B cell (primary cell): Measurements from ENCODE around the gene RNF227.

Experiments used
- EZH2 ChIP-seq: IDR thresholded peaks from 2 replicates; pipeline ENCODE4 v1.6.1; 2012; ENCODE audit warnings: borderline replicate concordance, low read depth, mild to moderate bottlenecking, moderate library complexity, low read length; ENCODE audit not compliant: insufficient read depth, poor library complexity, severe bottlenecking
- TF ChIP-seq, protein P1 (sequence below): fragments of 200-600 bp; IDR thresholded peaks from one replicate; pipeline ENCODE4 v1.8.0; 2022; ENCODE audit warnings: antibody characterized with exemption, mild to moderate bottlenecking

DNA sequence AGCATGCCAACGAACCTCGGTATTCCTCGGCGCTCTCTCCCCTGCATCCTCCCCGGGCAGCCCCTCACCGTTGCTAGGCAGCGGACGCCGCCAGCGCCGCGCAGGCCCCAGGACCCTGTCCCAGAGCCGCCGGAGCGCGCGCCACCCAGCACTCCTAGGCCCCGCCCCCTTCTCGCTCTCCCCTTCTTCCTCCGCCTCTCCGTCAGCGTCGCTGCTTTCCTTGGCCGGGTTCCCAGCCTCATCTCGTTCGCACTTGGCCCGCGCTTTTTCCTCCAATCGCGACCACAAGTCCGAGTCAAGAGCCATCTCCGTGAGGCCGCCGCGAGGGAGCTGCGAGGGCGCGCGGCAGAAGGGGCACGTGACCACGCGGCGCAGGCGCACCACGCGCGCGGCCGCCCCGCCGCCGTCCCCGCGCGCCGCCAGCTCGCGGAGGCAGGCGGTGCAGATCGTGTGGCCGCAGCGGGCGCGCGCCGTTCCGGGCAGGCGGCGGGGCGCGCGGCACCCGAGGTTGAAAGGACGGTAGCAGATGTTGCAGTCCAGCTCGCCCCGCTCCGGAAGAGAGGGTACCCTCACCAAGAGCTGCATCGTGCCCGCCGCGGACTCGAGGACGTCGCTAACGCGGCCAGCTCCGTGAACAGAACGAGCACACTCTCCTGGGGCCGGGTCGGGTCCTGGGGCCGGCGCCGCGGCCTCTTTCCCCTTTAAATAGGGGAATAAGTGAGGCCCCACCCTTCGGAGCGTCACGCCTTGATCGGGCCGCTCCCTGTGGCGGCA, at the start of gene RNF227:
- TF ChIP-seq, protein P1, sequence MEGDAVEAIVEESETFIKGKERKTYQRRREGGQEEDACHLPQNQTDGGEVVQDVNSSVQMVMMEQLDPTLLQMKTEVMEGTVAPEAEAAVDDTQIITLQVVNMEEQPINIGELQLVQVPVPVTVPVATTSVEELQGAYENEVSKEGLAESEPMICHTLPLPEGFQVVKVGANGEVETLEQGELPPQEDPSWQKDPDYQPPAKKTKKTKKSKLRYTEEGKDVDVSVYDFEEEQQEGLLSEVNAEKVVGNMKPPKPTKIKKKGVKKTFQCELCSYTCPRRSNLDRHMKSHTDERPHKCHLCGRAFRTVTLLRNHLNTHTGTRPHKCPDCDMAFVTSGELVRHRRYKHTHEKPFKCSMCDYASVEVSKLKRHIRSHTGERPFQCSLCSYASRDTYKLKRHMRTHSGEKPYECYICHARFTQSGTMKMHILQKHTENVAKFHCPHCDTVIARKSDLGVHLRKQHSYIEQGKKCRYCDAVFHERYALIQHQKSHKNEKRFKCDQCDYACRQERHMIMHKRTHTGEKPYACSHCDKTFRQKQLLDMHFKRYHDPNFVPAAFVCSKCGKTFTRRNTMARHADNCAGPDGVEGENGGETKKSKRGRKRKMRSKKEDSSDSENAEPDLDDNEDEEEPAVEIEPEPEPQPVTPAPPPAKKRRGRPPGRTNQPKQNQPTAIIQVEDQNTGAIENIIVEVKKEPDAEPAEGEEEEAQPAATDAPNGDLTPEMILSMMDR: no peak
- no peak for TF ChIP-seq EZH2
